ENCODE measurements around the gene PROP1.
A peak's percentile ranks its signal among the peaks of the same experiment; 100 is the strongest.
"Not testable (repeated sequence)": the region's sequence is repeated elsewhere in the genome, so short reads cannot be mapped to it uniquely, and the experiment has no call there.

PROP1 gene

GRCh38 chr5:177995691-177996595, at the start of gene PROP1:
TSS of gene PROP1 (minus strand) at chr5:177996242. CDS start at chr5:177995933, 309 bp downstream.
- no peak for DNase-seq (ENCODE audit: low read depth)

DNA sequence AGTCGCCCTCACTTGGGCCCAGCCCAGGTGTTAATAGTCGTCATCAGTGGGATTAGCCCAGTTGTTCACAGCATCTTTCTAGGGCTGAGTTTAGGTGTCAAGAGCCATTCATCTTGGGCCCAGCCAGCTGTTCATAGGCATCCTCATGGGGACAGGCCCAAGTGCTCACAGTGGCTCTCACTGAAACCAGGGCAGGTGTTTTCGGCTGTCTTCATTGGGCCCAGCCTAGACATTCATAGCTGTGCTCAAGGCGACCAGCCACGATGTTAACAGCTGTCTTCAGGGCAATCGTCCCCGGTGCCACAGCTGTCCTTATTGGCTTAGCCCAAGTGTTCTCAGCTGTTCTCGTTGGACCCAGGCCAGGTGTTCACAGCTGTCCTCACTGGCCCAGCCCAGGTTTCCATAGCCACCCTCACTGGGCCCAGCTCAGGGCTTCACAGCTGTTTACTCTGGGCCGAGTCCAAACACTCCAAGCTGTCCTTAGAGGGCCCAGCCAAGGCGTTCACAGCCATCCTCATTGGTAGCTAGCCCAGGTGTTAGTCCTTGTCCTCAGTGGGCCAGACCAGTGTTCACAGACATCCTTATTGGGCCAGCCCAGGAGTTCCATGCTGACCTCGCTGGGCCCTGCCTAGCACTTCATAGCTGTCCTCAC, 23.5 kb upstream of the PROP1 start:
- DNase-seq (ENCODE audit: low read depth): not testable (repeated sequence)

GRCh38 chr5:178012758-178013157, 16.7 kb upstream of the PROP1 start:
- DNase-seq (ENCODE audit: low read depth): not testable (repeated sequence)

DNA sequence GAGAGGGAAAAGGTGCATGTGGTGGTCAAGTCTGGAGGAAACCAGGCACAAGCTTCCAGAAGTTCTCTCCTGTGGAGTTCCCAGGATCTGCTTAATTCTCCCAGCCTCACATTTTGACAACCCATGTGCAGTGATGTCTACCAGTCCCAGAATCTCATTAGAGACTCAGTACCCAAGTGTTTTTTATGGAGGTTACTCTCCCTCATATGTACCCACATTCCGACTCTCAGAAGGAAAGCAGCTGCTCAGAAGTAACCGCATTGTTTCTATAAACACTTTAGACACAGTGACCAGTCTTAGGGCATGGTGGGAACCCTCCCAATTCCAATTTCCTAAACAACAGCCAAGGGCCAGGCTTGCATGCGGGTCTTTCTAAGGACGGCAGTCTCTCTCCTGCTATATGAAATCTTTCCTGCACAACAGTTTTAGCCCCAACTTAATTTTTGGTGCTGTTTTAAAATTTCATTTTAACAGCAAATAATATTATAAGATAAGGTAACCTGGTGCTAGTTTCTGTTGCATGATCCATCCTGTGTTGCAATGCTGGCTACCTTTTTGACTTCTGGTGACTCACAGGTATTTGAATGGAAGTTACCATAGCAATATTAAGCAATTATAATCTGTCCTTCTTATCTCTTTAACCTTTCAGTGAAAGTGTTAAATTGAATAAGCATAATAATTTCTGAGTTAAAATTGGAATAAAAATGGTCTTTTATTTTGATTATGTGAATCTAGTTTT, 15.9 kb upstream of the PROP1 start:
- DNase-seq (ENCODE audit: low read depth): not testable (repeated sequence)

GRCh38 chr5:178007272-178007671, 11.2 kb upstream of the PROP1 start:
- not testable (repeated sequence) for DNase-seq (ENCODE audit: low read depth)

DNA sequence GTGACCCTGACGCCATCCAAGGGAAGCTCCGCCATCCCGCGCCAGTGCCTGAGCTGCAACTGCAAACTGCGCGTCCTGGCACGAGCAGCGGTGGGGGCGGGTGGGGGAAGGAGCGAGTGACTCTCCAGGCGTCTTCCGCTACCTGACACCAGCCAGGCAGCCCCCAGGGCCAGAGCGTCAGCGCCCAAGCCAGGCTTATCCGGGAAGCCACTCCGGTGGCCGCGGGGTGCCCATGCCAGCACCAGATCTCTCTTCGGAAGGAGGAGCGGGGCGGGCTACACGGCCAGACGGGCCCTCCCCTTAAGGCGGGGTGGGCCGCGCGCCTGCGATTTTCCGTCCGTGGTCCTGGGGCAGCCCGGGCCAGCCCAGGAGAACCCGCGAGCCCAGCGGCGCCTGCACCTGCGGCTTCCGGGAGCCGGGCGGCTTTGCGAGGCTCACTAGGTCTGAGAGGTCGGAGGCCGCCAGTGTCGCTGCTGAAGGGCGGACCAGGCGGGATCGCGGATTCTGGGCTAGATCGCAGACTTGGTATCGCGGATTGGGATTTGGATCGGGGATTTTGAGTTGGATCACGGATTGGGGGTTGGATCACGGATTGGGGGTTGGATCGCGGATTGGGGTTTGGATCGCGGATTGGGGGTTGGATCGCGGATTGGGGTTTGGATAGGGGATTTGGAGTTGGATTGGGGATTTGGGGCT, 10.6 kb upstream of the PROP1 start:
- DNase-seq (ENCODE audit: low read depth): peak; percentile 36

DNA sequence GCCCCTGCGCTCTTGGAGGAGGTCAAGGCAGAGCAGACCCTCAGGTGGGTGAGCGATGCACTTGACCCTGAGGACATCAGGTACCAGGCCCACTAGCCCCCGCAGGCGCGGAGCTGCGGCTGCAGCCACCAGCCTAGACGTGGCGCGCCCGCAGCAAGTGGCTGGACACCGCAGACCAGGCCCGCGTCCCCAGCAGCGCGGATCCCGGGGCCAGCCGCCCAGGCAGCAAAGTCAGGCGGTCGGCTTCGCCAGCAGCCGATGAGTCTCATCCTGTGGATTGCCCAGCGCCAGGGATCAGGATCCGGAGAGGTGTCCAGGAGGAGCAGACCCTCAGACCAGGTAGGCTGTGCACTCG, 10.1 kb upstream of the PROP1 start:
- DNase-seq (ENCODE audit: low read depth): not testable (repeated sequence)

DNA sequence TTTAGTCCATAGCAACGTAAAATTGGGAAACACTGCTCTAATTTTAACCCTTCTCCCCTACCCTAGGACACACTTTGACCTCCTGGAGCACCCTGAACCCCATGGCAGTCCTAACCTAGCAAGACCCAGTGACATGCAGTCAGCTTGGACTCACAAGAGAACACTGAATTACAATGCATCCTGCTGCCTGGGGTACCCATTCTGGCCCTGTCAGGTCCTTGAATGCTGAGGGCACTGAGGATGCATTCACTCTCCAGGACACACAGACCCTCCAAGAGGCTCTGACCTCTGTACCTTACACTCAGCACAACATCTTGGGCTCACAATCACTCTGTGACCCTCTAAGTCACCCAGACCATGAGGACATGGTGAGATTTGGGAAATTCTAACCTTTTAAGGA, 1.8 kb upstream of the PROP1 start:
- DNase-seq (ENCODE audit: low read depth): no peak

DNA sequence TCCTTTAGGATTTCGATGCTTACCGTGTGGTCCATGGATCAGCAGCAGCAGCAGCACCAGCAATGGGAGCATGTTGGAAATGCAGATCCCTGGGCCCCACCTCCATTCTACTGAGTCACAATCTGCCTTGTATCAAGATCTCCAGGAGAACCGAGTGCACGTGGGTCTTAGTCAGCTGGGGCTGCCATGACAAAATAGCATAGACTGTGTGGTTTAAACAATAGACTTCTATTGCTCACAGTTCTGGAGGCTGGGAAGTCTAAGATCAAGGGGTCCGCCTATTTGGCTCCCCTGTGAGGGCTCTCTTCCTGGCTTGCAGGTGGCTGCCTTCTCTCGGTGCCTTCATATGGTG, 1.3 kb upstream of the PROP1 start:
- DNase-seq (ENCODE audit: low read depth): no peak

DNA sequence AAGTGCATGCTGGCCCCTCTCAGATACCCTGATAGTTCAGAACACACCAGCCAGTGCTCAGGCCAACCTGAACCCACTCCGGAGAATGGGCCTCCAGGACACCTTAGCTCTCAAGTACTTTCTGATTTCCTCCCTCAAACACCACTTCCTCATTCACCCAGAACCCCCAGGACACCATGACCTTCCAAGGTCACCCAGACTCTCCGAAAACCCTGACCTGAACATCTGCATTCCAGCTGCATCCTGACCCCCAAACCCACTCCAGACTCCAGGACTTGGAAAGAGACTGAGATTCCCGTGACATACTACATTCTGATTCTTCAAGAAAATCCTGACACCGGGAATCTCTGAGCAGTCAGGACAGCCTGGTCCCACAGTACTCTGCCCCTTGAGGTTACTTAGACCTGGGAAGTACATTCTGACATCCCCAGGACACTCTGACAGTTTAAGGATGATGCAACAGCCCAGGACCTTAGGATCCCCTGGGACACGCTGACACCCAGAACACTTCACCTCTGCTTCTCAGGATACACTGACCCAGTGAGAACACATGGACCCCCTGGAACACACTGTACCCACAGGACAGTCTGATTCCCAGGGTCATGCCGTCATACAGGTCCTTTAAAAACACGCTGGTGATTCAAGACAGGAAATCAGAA, 747 bp upstream of the PROP1 start:
- DNase-seq (ENCODE audit: low read depth): no peak

DNA sequence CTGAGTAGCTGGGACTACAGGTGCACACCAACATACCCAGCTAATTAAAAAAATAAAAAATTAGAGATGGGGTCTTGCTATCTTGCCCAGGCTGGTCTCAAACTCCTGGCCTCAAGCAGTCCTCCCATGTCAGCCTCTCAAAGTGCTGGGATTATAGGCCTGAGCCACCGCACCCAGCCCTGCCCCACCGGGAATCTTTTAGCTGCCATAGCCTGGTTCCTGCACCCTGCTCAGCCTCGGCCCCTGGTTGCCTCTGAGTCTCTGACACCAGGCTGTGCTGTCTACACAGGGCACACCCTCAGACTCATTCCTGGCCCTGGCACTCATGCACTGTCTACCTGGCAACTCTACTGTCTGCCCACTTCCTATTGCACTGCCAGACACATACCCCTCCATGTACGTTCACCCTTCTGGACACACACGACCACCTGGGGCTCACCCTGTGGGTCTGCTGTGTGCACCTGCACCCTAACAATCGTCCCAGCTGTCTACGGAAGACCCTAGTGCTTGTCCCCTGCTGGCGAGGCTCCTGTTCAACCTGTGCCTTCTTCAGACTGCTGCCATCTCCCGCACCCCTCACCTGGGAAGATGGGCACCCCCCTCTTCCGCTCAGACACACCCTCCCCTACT, 1.4 kb downstream of the PROP1 start:
- DNase-seq (ENCODE audit: low read depth): no peak

GRCh38 chr5:177994063-177994462, 2.0 kb downstream of the PROP1 start:
- DNase-seq (ENCODE audit: low read depth): no peak

- no peak for DNase-seq (ENCODE audit: low read depth)
Measured at GRCh38 chr5:177992466-177992865, 3.6 kb downstream of the PROP1 start.

GRCh38 chr5:177988989-177989625, 6.9 kb downstream of the PROP1 start:
- no peak for DNase-seq (ENCODE audit: low read depth)

DNA sequence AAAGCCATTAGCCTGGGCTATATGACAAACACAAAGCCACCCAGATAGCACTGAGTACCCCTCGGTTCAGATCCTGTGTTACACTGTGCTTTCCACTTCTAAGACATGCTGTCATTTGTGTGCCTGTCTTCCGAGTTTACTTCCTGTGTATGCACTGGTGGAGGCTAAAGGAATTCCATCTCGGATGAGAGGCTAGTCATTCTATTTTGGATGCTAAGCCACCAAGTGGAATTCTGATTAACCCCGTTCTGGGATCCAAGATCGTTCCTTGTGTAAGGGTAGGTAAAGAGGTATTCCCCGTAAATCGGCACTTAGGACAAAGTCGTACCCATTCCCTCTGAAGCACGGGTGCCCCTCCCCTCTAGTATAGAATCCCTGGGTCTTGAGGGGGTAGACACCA, 8.7 kb downstream of the PROP1 start:
- DNase-seq (ENCODE audit: low read depth): no peak

GRCh38 chr5:177985430-177986040, 10.5 kb downstream of the PROP1 start:
- DNase-seq (ENCODE audit: low read depth): no peak

DNA sequence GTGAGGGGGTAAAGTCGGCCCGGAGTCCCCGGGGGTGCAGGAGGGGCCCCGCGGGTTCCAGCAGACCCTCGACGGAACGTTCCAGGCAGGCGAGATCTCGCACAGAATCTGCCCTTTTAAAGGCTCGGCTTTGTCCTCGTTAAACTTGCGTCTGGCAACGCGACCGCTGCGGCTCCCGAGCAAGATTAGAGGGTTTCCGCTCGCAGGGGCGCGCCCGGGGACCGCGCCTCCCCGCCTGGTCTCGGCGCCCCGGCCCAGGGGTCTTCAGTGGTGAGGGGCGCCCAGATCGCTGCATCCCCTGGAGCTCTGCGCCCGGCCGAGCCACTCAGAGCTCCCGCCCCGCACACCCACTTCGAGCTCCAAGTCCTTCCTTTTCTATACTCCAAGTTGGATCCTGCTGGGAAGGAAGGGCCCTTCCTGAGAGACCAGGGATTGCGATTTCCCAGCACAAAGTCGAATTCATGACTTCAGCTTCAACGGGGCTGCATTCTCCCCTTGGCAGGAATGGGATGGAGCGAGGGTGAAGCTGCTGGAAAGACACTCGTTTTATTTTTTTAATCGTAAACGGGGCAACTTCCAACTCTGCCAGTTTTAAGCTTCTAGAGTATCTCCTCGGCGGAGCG, 11.3 kb downstream of the PROP1 start:
- DNase-seq (ENCODE audit: low read depth): no peak

DNA sequence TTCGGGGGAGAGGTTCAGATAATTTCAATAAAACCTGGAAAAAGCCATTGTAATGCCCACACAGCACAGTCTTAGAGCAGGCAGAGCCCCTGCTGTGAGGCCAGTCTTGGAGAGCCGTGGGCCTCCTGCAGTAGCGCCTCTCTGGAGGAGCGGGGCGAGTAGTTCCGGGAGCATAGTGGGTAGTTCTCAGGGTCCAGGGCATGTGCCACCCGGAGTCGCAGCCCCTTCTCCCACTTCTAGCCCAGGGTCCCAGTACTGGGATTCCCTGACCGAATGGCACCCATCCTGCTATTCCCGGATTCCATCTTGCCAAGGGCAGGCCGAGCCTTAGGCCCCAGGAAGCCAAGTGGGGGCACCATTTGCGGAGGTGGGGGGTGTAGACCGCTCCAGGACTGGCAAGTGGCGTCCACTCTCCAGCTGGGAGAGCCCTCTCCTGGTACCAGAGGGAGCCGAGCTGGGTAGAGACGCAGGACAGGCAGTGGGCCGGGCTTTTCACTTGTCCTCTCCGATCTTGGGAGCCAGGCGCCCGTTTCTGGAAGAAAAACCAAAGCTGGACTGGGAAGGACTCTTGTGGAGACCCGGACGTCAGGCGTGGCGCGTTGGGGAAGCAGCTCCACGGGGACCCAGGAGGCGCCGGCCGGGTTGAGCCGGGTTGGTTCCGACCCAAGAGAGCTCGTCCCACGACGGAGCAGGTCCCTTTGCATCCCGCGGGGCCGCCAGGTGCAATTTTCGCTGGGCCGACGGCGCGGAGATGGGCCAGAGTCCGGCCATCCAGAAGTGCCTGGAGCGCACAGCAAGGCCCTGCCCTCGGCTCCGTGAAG, 12.1 kb downstream of the PROP1 start:
- no peak for DNase-seq (ENCODE audit: low read depth)

DNA sequence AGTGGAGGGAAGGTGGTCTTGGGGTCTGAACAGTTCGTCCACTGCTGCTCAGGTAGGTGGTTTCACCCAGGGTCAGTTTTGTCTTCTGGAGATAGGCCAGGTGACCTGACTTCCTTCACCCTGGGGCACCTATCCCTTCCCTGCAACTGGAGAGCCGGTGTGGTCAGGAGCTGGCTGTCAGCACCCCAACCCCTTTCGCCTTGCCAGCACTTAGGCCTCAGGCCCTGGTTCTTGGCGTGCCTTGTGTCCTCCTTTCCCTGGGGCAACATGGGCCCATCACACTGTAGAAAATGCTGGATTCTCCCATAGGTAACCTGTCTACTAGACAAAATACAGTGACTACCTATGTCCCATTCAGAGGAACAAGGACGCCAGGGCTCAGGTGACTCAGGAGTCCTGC, 13.1 kb downstream of the PROP1 start:
- no peak for DNase-seq (ENCODE audit: low read depth)

Measured in T-helper 22 cell (primary cell).